NCI-H2107 (cell line): ENCODE measurements around the gene PPP2R2D.
"Not testable (repeated sequence)": the region's sequence is repeated elsewhere in the genome, so short reads cannot be mapped to it uniquely, and the experiment has no call there.

Experiments used
- DNase-seq: peaks from one replicate; lab custom pipeline; 2025; lab: John Stamatoyannopoulos, UW

PPP2R2D gene

GRCh38 chr10:131868436-131868835 is 32.4 kb upstream of the PPP2R2D start:
- no peak for DNase-seq

- no peak for DNase-seq
Observed at GRCh38 chr10:131869344-131869743, 31.5 kb upstream of the PPP2R2D start.

GRCh38 chr10:131870411-131870810 is 30.4 kb upstream of the PPP2R2D start:
- no peak for DNase-seq

DNA sequence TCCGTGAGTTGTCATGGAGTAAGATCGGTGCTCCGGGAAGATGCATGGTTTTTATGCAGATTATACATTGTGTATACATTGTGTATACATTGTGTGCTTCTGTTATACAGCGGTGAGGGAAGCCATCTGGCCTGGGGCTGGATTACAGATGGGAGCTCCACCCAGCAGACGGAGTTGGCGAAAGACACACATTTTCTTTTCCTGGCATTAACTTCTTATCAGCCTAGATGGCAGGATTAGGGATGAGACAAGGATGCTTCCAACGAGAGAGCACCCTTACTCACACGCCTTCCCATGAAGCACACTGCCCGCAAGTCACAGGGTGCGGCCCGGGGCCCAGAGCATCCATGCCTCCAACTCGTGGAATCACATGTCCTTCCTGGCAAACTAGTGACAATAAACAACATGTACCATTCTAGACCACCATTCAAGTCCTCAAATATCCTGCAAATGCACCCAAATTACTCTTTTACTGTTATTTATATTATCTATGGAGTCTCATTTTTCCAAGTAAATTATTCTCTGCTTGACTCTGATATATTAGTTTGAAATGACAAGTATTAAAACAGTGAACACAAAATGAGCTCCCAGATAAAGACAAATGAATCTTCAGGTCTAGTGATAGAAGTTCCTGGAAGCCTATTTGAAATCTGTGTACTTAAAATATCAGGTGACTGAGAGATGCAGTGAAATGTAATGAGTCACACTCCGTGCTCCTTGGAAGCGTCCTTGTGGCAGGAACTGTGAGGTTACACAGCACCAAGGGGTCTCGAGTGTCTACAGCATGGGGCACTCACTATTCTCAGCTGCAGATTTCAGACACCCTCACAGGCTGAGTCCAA is 29.8 kb upstream of the PPP2R2D start:
- DNase-seq: no peak

DNA sequence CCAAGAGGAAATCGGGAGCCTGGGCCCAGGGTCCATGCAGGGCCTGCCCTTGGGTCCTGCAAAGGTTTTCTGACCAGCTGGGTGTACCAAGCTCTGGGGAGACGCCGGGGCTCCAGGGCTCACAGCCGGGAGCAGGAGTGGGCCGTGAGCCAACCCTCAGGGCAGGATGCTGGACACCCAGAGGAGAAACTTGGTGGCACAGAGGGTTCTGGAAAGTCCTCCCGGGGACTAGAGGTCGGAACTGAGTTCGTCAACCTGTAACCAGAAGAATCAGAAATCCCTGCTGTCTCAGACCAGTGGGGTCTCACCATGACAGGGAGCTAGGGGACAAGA is 29.2 kb upstream of the PPP2R2D start:
- no peak for DNase-seq

DNA sequence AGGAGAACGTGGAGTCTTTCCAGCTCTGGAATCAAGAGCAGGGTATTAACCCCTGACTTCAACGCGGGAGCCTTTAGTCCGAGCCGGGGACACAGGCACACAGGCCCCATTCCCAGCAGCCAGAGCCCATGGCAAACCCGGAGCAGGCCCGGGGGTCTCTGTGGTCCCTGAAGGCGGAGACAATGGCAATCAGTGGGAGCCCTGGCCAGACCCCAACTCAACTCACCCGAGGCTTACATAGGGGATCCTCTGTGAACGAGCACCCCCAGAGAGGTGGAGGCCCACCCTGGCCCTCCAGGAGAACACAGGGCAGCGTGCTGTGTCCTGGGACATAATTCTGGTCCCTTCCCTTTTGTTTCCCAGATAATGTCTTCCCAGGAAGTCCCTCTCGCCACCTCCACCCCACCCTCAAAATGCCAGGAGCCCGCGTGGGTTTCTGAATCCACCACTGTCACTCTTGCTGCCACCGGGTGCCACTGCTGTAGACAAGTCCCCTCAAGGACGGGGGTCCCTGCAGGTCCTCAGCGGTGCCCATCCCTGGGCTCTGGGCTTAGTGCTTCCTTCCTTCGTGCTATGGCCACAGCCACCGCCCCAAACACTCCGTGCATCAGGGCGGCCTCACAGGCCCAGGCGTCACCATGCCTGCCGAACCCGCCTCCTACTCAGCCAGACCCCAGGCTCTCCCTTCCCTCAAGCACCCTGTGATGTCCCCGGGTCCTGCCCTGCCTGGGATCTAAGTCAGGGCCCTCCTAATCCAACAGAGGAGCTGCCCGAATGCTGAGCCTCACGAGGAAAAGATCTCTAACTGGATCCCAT is 28.6 kb upstream of the PPP2R2D start:
- DNase-seq: no peak

DNA sequence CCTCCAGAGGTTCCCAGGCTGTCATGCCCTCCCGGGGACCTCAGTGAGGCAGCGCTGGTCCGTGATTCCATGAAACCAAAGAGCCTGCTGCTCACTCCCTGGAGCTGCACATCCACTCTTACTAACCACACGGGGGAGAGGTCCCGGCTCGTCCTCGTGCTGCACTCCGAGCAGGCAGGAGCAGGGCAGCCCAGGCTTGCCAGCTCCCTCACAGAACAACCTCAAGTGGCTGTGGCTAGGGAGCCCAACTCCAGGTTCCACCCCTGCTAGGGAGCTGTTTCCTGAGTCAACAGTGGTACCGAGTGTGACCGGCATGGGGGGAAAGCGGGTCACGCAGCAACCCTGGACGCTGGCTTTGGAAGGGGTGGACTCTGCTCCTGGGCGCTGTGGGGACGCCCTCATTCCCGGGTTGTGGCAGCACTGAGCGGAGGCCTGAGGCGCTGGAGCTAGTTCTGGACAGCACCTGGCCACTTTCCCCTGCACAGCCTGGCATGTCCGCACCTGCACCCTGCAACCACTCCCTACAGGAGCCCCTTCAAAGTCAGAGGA is 27.9 kb upstream of the PPP2R2D start:
- no peak for DNase-seq

DNA sequence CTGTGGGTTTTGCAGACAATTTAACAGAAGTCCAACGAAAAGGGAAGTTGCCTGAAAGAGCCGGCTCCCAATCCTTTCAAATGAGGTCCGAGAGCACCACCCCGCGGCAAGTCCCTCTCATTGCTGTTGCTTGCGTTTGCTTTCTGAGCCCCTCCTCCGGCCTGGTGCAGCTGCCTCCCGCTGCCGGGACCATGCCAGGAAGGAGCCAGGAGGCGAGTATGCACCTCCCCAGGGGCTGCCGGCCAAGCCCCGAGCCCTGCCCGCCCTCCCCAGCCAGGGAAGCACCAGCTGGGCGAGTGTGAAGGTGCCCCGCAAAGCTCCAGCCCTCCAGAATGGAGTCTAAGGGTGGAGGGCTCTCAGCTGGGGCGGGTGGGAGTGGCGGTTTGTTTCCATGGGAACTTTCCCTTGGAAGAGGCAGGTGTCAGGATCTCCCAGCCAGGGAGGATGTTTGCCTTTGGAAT is 25.8 kb upstream of the PPP2R2D start:
- peak; percentile 28 for DNase-seq

DNA sequence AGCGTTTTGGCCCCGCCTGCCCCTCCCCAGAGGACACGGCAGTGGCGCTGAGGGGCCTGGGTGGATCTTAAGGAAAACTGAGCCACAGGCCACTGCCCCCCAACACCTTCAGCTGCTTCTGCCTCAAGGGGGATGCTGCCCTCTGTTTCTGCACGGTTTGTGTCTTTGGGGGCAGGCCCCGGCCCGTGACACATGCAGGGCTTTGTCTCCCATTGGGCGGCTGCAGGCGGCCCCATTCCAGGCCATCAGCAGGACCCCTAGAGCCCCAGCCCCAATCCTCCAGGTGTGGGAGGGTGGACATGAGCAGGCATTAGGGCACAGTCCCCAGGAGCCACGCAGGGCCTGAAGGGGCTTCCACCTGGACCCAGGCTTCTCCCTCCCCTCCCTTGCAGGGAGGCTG is 25.3 kb upstream of the PPP2R2D start:
- DNase-seq: no peak

DNA sequence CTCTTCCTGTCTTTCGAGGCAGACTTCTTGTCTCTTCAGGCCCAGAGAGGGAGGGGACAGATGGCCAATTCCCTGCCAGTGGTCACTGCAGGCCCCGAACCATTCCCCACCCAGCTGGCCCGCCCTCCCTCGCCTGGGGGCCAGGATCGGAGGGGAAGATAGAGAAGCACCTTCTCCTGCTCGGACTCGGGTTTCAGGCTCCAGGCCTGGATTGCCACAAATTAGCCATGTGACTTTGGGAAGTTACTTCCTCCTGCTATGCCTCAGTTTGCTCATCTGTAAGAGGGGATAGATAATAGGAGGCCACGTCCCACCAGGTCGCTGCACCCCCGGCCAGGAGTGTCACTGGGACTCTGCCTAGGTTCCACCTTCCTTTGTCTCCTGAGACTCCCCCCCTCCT is 24.8 kb upstream of the PPP2R2D start:
- no peak for DNase-seq

DNA sequence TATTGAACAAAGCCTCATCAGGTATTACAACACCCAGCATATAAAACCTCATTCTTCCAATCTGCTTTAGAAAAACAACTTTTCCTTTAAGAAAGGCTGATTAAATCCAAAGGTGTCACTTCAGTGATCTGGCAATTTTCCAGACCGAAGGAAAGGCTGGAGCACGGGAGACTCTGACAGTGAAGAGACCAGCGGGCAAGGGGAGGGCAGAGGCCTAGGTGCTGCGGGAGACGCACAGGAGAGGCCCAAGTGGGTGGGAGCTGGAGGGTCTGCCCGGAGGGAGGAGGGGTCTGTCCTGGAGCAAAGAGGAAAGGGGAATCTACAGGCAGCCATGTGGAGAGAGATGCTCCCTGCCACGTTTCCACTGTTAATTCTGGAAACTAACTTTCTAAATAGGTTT is 24.3 kb upstream of the PPP2R2D start:
- DNase-seq: no peak

- DNase-seq: no peak
Observed at GRCh38 chr10:131880016-131880590, 20.7 kb upstream of the PPP2R2D start.

- no peak for DNase-seq
Observed at GRCh38 chr10:131881104-131881880, 19.5 kb upstream of the PPP2R2D start.

GRCh38 chr10:131882151-131882550 is 18.7 kb upstream of the PPP2R2D start:
- no peak for DNase-seq

- DNase-seq: no peak
Observed at GRCh38 chr10:131882590-131883451, 18.0 kb upstream of the PPP2R2D start.

- not testable (repeated sequence) for DNase-seq
Observed at GRCh38 chr10:131883621-131884393, 17.0 kb upstream of the PPP2R2D start.

DNA sequence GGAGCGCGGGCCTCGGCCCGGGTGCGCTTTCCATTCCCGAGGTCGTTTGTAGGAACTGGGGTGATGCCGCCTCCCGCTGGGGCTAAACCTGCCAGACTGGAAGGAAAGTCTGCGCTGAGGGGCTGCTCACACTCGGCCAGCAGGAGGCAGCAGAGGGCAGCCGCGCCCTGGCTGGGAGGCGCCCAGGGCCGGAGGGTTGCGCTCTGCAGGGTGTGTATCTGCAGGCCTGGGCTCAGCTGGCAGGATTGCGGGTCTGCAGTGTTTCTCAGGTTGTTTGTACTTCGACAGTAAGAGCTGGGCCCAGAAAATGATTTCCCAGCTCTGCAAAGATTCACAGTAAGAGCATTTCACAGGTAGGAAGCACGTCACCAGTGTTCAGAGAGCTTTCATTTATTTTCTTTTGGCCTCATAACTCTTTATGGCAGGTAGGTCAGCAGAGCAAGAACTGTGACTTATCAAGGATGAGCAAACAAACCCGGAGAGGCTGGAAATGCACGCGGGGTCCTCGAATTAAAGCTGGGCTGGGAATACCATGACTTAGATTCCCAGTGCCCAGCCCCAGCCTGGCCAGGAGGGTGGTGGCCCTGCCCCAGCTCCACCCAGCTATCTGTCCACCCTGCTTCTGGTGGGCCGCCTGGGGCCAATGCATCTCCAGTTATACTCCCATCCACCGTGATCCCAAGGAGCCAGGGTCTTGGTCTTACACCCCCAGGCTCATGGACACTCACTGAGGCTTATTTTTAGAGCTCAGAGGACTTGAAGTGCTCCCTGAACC is 15.2 kb upstream of the PPP2R2D start:
- DNase-seq: no peak

DNA sequence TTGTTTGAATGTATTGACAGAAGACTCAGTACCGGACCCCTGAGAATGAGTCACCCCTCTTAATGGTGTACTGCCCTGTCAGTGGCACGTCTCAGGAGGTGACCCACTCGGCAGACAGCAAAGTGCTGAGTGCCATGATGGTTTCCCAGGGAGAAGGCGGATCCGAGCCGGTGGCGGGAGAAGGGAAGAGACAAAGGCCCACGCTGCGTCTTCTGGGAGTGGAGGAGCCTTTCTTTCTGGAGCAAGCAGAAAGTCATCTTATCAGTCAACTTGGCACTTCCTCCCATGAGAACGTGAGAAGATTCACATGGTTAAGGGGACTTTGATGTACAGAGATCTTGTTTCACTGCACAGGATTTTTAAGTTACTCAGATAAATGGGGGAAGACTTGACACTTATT is 14.6 kb upstream of the PPP2R2D start:
- DNase-seq: no peak

- DNase-seq: no peak
Observed at GRCh38 chr10:131888186-131888604, 12.6 kb upstream of the PPP2R2D start.
